OCI-LY7 (cell line): ENCODE measurements around the gene DTNA. TPM values are rescaled to one million over a fixed set of nuclear protein-coding genes. Genes with fewer than 3 reads are reported as not detected.

ENCODE experiments used
- BruUV-seq: library from RNA; stranded (reverse); fragments of 400-500 nt; replicated peaks from 2 replicates; lab custom pipeline; 2021; lab: Mats Ljungman, UMichigan
- CTCF ChIA-PET: fragments of 300-600 bp; sonication (Branson Sonifier 250); formaldehyde crosslinking; loops from one replicate; lab custom pipeline; 2022; ENCODE audit warnings: antibody characterized with exemption; ENCODE audit not compliant: unreplicated experiment; lab: Charles Lee
- POLR2A ChIA-PET: fragments of 300-600 bp; sonication (Branson Sonifier 250); formaldehyde crosslinking; loops from one replicate; lab custom pipeline; 2022; ENCODE audit warnings: antibody characterized with exemption; lab: Charles Lee
- DNase-seq: peaks from one replicate; pipeline ENCODE4 v3.0.0-alpha.2; 2015; ENCODE audit warnings: low spot score
- H2AFZ ChIP-seq: fragments of 200-600 bp; sonication (generic), shearing (Covaris generic); 2 replicates; pipeline ENCODE4 v1.6.1; 2014; ENCODE audit warnings: mild to moderate bottlenecking, antibody characterized with exemption, low read length, moderate library complexity
- H3K27ac ChIP-seq: fragments of 200-600 bp; sonication (generic); 2 replicates; pipeline ENCODE4 v1.5.1; 2014; ENCODE audit warnings: mixed run types, low read depth, mild to moderate bottlenecking, moderate library complexity, low read length, inconsistent platforms; ENCODE audit not compliant: poor library complexity, severe bottlenecking
- H3K36me3 ChIP-seq: fragments of 200-600 bp; sonication (generic); 2 replicates; pipeline ENCODE4 v1.6.1; 2014; ENCODE audit warnings: mild to moderate bottlenecking, antibody characterized with exemption, low read length, moderate library complexity, mixed read lengths; ENCODE audit not compliant: insufficient read depth
- H3K4me1 ChIP-seq: fragments of 200-600 bp; sonication (generic); 2 replicates; pipeline ENCODE4 v1.5.1; 2014; ENCODE audit warnings: mild to moderate bottlenecking, low read length; ENCODE audit not compliant: insufficient read depth, poor library complexity, severe bottlenecking
- H3K4me2 ChIP-seq: fragments of 200-600 bp; sonication (generic); 2 replicates; pipeline ENCODE4 v1.6.1; 2014; ENCODE audit warnings: mild to moderate bottlenecking, low read length
- H3K4me3 ChIP-seq: fragments of 200-600 bp; sonication (generic); 2 replicates; pipeline ENCODE4 v1.5.1; 2014; ENCODE audit warnings: mild to moderate bottlenecking, low read depth, low read length; ENCODE audit not compliant: poor library complexity, severe bottlenecking
- H3K79me2 ChIP-seq: fragments of 200-600 bp; sonication (generic); 2 replicates; pipeline ENCODE4 v1.6.1; 2016; ENCODE audit warnings: low read depth, mild to moderate bottlenecking, low read length, moderate library complexity, mixed read lengths; ENCODE audit not compliant: insufficient read depth
- H3K9me2 ChIP-seq: fragments of 200-600 bp; sonication (generic); 2 replicates; pipeline ENCODE4 v1.6.1; 2016; ENCODE audit warnings: mild to moderate bottlenecking, low read length, mixed read lengths; ENCODE audit not compliant: insufficient read depth
- H3K9me3 ChIP-seq: fragments of 200-600 bp; sonication (generic); 2 replicates; pipeline ENCODE4 v1.6.1; 2014; ENCODE audit warnings: mild to moderate bottlenecking, mixed run types, low read length, mixed read lengths
- H4K20me1 ChIP-seq: fragments of 200-600 bp; sonication (generic); 2 replicates; pipeline ENCODE4 v1.6.1; 2014; ENCODE audit warnings: mild to moderate bottlenecking, antibody characterized with exemption, low read length, moderate library complexity, mixed read lengths; ENCODE audit not compliant: insufficient read depth
- CTCF ChIP-seq: fragments of 200-600 bp; sonication (generic); conservative IDR thresholded peaks from 2 replicates; pipeline ENCODE4 v1.5.1; 2014; ENCODE audit warnings: mild to moderate bottlenecking, antibody characterized with exemption, low read length, moderate library complexity, mixed read lengths
- EZH2phosphoT487 ChIP-seq: fragments of 200-600 bp; sonication (generic); IDR thresholded peaks from 2 replicates; pipeline ENCODE4 v1.6.1; 2018; ENCODE audit warnings: low read depth, borderline replicate concordance, mild to moderate bottlenecking, mixed run types, antibody characterized with exemption, low read length, moderate library complexity, mixed read lengths
- intact Hi-C: fragments of 100-400 bp; cut with micrococcal nuclease; formaldehyde crosslinking; loops from one replicate; pipeline ENCODE4 v1.10.0; 2022; ENCODE audit not compliant: unreplicated experiment
- total RNA-seq, 2 experiments: library from RNA; depleted of rRNA in 1 of 2; stranded (reverse); fragments of >200 nt in 1 of 2; shearing (Covaris generic) in 1 of 2; gene quantifications; 2 replicates each; pipeline ENCODE4 v1.2.3, GENCODE V29; 2014 to 2022

Gene DTNA
- total RNA-seq, 2 experiments from 2014 or later: 0.16 TPM; not detected in 1

- TF ChIP-seq EZH2phosphoT487 (no peak), CTCF (no peak)
- no peaks in the 10 kb centered on the region for H3K9me3 ChIP-seq
- H3K36me3 ChIP-seq: no peaks in the 10 kb centered on the region
- H3K4me1 ChIP-seq: no peaks in the 10 kb centered on the region
- H3K79me2 ChIP-seq: no peaks in the 10 kb centered on the region
- no peaks in the 10 kb centered on the region for H3K9me2 ChIP-seq
- no peak overlapping the region for H2AFZ ChIP-seq
- H3K4me2 ChIP-seq: no peak overlapping the region
- no peak overlapping the region for H3K4me3 ChIP-seq
- H4K20me1 ChIP-seq: no peaks in the 10 kb centered on the region
- BruUV-seq: no TSS peak
- POLR2A ChIA-PET: interaction anchor here (0.6 kb wide), 1 partner anchor 1943 kb away, joined by 3 read pairs; no protein-coding TSS in a partner anchor
- no peak for DNase-seq
- CTCF ChIA-PET: no interaction called here
- intact Hi-C loops: no loop called here
- H3K27ac ChIP-seq: no peak overlapping the region
Measured at GRCh38 chr18:34923911-34924310, 213.8 kb downstream of the DTNA start.

GRCh38 chr18:34926683-34927082 lies 216.6 kb downstream of the DTNA start:
- H3K9me2 ChIP-seq: no peaks in the 10 kb centered on the region
- POLR2A ChIA-PET: no interaction called here
- intact Hi-C loops: no loop called here
- H4K20me1 ChIP-seq: no peaks in the 10 kb centered on the region
- no peaks in the 10 kb centered on the region for H3K79me2 ChIP-seq
- no peak for DNase-seq
- no peak for TF ChIP-seq CTCF
- no peak for TF ChIP-seq EZH2phosphoT487
- no peak overlapping the region for H2AFZ ChIP-seq
- CTCF ChIA-PET: no interaction called here
- no peaks in the 10 kb centered on the region for H3K4me1 ChIP-seq
- no peaks in the 10 kb centered on the region for H3K36me3 ChIP-seq
- no peak overlapping the region for H3K4me2 ChIP-seq
- no peaks in the 10 kb centered on the region for H3K9me3 ChIP-seq
- no peak overlapping the region for H3K27ac ChIP-seq
- no peak overlapping the region for H3K4me3 ChIP-seq
- BruUV-seq: no TSS peak

GRCh38 chr18:34928088-34928753 lies 218.1 kb downstream of the DTNA start:
- Histone ChIP-seq H3K27ac (no peak overlapping the region), H3K9me3 (no peaks in the 10 kb centered on the region), H3K4me3 (no peak overlapping the region), H4K20me1 (no peaks in the 10 kb centered on the region), H3K9me2 (no peaks in the 10 kb centered on the region), H3K36me3 (no peaks in the 10 kb centered on the region), H3K79me2 (no peaks in the 10 kb centered on the region), H3K4me2 (no peak overlapping the region), H3K4me1 (no peaks in the 10 kb centered on the region), H2AFZ (no peak overlapping the region)
- ChIA-PET CTCF (no interaction called here), POLR2A (no interaction called here)
- BruUV-seq: no TSS peak
- no peak for DNase-seq
- no peak for TF ChIP-seq CTCF
- TF ChIP-seq EZH2phosphoT487: no peak
- intact Hi-C loops: no loop called here
